Thoracic aorta (tissue), 2 donors: Measurements from ENCODE around the gene LRRC15. TPM values are rescaled to one million over a fixed set of nuclear protein-coding genes. Genes with fewer than 3 reads are reported as not detected.

Experiments
- ATAC-seq: fragments of 150-250 bp; one replicate; pipeline ENCODE4 v1.8.0; 2017; ENCODE audit warnings: low read depth; ENCODE audit not compliant: insufficient number of reproducible peaks, low FRiP score
- DNase-seq: peaks from one replicate; pipeline ENCODE4 v3.0.0-alpha.2; 2020; ENCODE audit warnings: low spot score
- H3K27ac ChIP-seq, 2 donors: fragments of 200-600 bp; sonication (generic); 1 replicate in 1 of 2; 2 replicates in 1 of 2; pipeline ENCODE4 v1.5.1; 2016; ENCODE audit warnings: mild to moderate bottlenecking in 2 of 2, moderate library complexity in 2 of 2
- H3K27me3 ChIP-seq: fragments of 200-600 bp; sonication (generic); replicated peaks from 2 replicates; pipeline ENCODE4 v1.6.0; 2016; ENCODE audit warnings: mild to moderate bottlenecking; ENCODE audit not compliant: insufficient read depth
- H3K36me3 ChIP-seq: fragments of 200-600 bp; sonication (generic); one replicate; pipeline ENCODE4 v1.5.1; 2016
- H3K4me1 ChIP-seq, 2 donors: fragments of 200-600 bp; sonication (generic); 1 replicate in 1 of 2; 2 replicates in 1 of 2; pipeline versions ENCODE4 v1.5.1 to v1.6.0; 2016; ENCODE audit warnings: low read depth in 2 of 2, mild to moderate bottlenecking in 1 of 2; ENCODE audit not compliant: control insufficient read depth in 1 of 2
- H3K4me3 ChIP-seq: fragments of 200-600 bp; sonication (generic); 2 replicates; pipeline ENCODE4 v1.5.1; 2016; ENCODE audit warnings: mild to moderate bottlenecking
- H3K9me3 ChIP-seq: fragments of 200-600 bp; sonication (generic); 2 replicates; pipeline ENCODE4 v1.5.1; 2016
- CTCF ChIP-seq: fragments of 200-600 bp; sonication (generic); IDR thresholded peaks from one replicate; pipeline ENCODE4 v1.5.1; 2019; ENCODE audit warnings: antibody characterized with exemption
- total RNA-seq, 2 donors: library from RNA; depleted of rRNA; stranded (reverse); fragments of >200 nt; gene quantifications; one replicate each; pipeline versions ENCODE4 v1.1.0 to v1.2.3, GENCODE V29; 2016

The LRRC15 gene
- total RNA-seq, 2 donors from 2014 or later = 0.27 TPM; not detected in 1

- Histone ChIP-seq H3K27me3 (peaks cover 3% of the 10 kb centered on the region), H3K4me1 (peaks cover 3 to 4% of the 10 kb centered on the region in 2 donors), H3K9me3 (no peaks in the 10 kb centered on the region), H3K27ac (no peak overlapping the region), H3K4me3 (no peak overlapping the region), H3K36me3 (no peaks in the 10 kb centered on the region)
- TF ChIP-seq CTCF = no peak
- ATAC-seq (no peak), DNase-seq (no peak)
Measured at GRCh38 chr3:194337965-194338753, 31.4 kb downstream of the LRRC15 start.

GRCh38 chr3:194336601-194337355 is 32.8 kb downstream of the LRRC15 start:
- no peak overlapping the region for H3K27ac ChIP-seq
- H3K36me3 ChIP-seq = no peaks in the 10 kb centered on the region
- peaks cover 3% of the 10 kb centered on the region for H3K27me3 ChIP-seq
- peaks cover 4 to 6% of the 10 kb centered on the region in 2 donors for H3K4me1 ChIP-seq
- no peak for DNase-seq
- H3K9me3 ChIP-seq = no peaks in the 10 kb centered on the region
- H3K4me3 ChIP-seq = no peak overlapping the region
- ATAC-seq = no peak
- no peak for TF ChIP-seq CTCF

GRCh38 chr3:194333981-194334320 is 35.6 kb downstream of the LRRC15 start:
- H3K27me3 ChIP-seq = peaks cover 3% of the 10 kb centered on the region

GRCh38 chr3:194333212-194333980 is 36.1 kb downstream of the LRRC15 start:
- H3K9me3 ChIP-seq = no peaks in the 10 kb centered on the region
- H3K4me1 ChIP-seq = peaks cover 4 to 6% of the 10 kb centered on the region in 2 donors
- H3K27ac ChIP-seq = no peak overlapping the region
- ATAC-seq (peak; percentile 61), DNase-seq (peak; percentile 56)
- peaks cover 3% of the 10 kb centered on the region for H3K27me3 ChIP-seq
- H3K36me3 ChIP-seq = no peaks in the 10 kb centered on the region
- TF ChIP-seq CTCF = peak; percentile 100
- H3K4me3 ChIP-seq = peak overlapping the region; percentile 70

More at GRCh38 chr3:194333981-194334320, 35.6 kb downstream of the LRRC15 start:
- no peak overlapping the region for H3K27ac ChIP-seq
- H3K4me1 ChIP-seq = peaks cover 4 to 6% of the 10 kb centered on the region in 2 donors
- ATAC-seq (no peak), DNase-seq (no peak)
- H3K4me3 ChIP-seq = peak overlapping the region; percentile 70
- no peaks in the 10 kb centered on the region for H3K36me3 ChIP-seq
- no peaks in the 10 kb centered on the region for H3K9me3 ChIP-seq
- TF ChIP-seq CTCF = no peak

DNA sequence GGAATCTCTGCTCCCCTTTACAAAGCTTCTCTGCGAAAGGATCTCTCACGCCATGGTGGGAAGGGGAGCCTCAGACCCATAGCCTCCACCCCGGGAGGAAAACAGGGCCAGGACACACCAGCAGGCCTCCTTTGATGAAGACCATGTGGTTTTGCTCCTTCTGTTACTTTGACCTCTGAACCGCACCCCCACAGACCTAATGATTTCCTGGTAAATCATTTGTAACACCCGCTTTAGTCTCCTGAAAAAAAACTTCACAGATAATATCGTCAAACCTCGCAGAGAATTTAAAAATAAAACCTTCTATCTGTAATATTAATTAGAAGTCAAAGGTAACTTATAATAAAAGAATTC is 36.7 kb downstream of the LRRC15 start:
- DNase-seq = no peak
- H3K27me3 ChIP-seq = peaks cover 3% of the 10 kb centered on the region
- H3K4me3 ChIP-seq = no peak overlapping the region
- no peaks in the 10 kb centered on the region for H3K36me3 ChIP-seq
- no peak for ATAC-seq
- TF ChIP-seq CTCF = no peak
- no peak overlapping the region for H3K27ac ChIP-seq
- H3K4me1 ChIP-seq = peaks cover 4 to 6% of the 10 kb centered on the region in 2 donors
- no peaks in the 10 kb centered on the region for H3K9me3 ChIP-seq
